Nephron (organoid): ENCODE measurements around the gene KATNAL2.

Experiments used
- H3K27ac Mint-ChIP-seq, 3 experiments: 2 replicates each; pipeline ENCODE4 v1.8.0; 2020; ENCODE audit warnings: mixed read lengths in 3 of 3, mild to moderate bottlenecking in 2 of 3, moderate library complexity in 1 of 3
- H3K27me3 Mint-ChIP-seq: 2 replicates; pipeline ENCODE4 v1.8.0; 2021; ENCODE audit warnings: low read depth, mild to moderate bottlenecking, moderate library complexity, mixed read lengths
- H3K36me3 Mint-ChIP-seq: 2 replicates; pipeline ENCODE4 v1.8.0; 2020; ENCODE audit warnings: low read depth, mixed read lengths
- H3K4me1 Mint-ChIP-seq: 2 replicates; pipeline ENCODE4 v1.8.0; 2020; ENCODE audit warnings: mixed read lengths
- H3K4me3 Mint-ChIP-seq, 3 experiments: 2 replicates each; pipeline ENCODE4 v1.8.0; 2020; ENCODE audit warnings: mild to moderate bottlenecking in 3 of 3, mixed read lengths in 3 of 3, moderate library complexity in 2 of 3
- H3K9me3 Mint-ChIP-seq: 2 replicates; pipeline ENCODE4 v1.8.0; 2020; ENCODE audit warnings: mixed read lengths
- CTCF ChIP-seq, 3 experiments: fragments of 200-600 bp; sonication (generic); IDR thresholded peaks; one replicate each; pipeline ENCODE4 v1.5.0; 2021; ENCODE audit warnings: antibody characterized with exemption in 3 of 3; ENCODE audit not compliant: unreplicated experiment in 3 of 3

Gene KATNAL2

GRCh38 chr18:47054369-47054768 lies 137.0 kb downstream of the KATNAL2 start:
- TF ChIP-seq CTCF (IDR thresholded peaks at IDR 0.05; ENCODE audit: unreplicated experiment in 3 of 3): no peak
- Mint-ChIP-seq H3K4me1 (no peaks in the 10 kb centered on the region), H3K9me3 (no peaks in the 10 kb centered on the region), H3K27ac (no peak overlapping the region), H3K27me3 (peaks cover 3% of the 10 kb centered on the region), H3K36me3 (peaks cover under 1% of the 10 kb centered on the region), H3K4me3 (no peak overlapping the region)

GRCh38 chr18:47062471-47062870 lies 145.1 kb downstream of the KATNAL2 start:
- no peak for TF ChIP-seq CTCF (IDR thresholded peaks at IDR 0.05; ENCODE audit: unreplicated experiment in 3 of 3)
- Mint-ChIP-seq H3K4me3 (no peak overlapping the region), H3K27me3 (peaks cover 4% of the 10 kb centered on the region), H3K9me3 (no peaks in the 10 kb centered on the region), H3K27ac (no peak overlapping the region), H3K4me1 (peaks cover 4% of the 10 kb centered on the region), H3K36me3 (peaks cover 4% of the 10 kb centered on the region)

GRCh38 chr18:47063096-47063495 lies 145.7 kb downstream of the KATNAL2 start:
- peaks cover 4% of the 10 kb centered on the region for H3K27me3 Mint-ChIP-seq
- H3K4me3 Mint-ChIP-seq: no peak overlapping the region
- peaks cover 4% of the 10 kb centered on the region for H3K36me3 Mint-ChIP-seq
- TF ChIP-seq CTCF (IDR thresholded peaks at IDR 0.05; ENCODE audit: unreplicated experiment in 3 of 3): no peak
- H3K27ac Mint-ChIP-seq: no peak overlapping the region
- H3K9me3 Mint-ChIP-seq: no peaks in the 10 kb centered on the region
- peaks cover 4% of the 10 kb centered on the region for H3K4me1 Mint-ChIP-seq

GRCh38 chr18:47067648-47068047 lies 150.2 kb downstream of the KATNAL2 start:
- Mint-ChIP-seq H3K4me1 (peaks cover 4% of the 10 kb centered on the region), H3K27me3 (peaks cover 4% of the 10 kb centered on the region), H3K36me3 (no peaks in the 10 kb centered on the region), H3K27ac (no peak overlapping the region), H3K4me3 (no peak overlapping the region), H3K9me3 (no peaks in the 10 kb centered on the region)
- no peak for TF ChIP-seq CTCF (IDR thresholded peaks at IDR 0.05; ENCODE audit: unreplicated experiment in 3 of 3)

- no peak overlapping the region for H3K4me3 Mint-ChIP-seq
- no peak for TF ChIP-seq CTCF (IDR thresholded peaks at IDR 0.05; ENCODE audit: unreplicated experiment in 3 of 3)
- H3K4me1 Mint-ChIP-seq: peaks cover 5% of the 10 kb centered on the region
- no peaks in the 10 kb centered on the region for H3K9me3 Mint-ChIP-seq
- H3K36me3 Mint-ChIP-seq: no peaks in the 10 kb centered on the region
- peak overlapping the region in 1 of 3 experiments; percentile 33 for H3K27ac Mint-ChIP-seq
- no peaks in the 10 kb centered on the region for H3K27me3 Mint-ChIP-seq
Measured at GRCh38 chr18:47075098-47075883, 157.9 kb downstream of the KATNAL2 start.

- Mint-ChIP-seq H3K9me3 (no peaks in the 10 kb centered on the region), H3K4me3 (no peak overlapping the region), H3K4me1 (peaks cover 5% of the 10 kb centered on the region), H3K27me3 (no peaks in the 10 kb centered on the region), H3K36me3 (no peaks in the 10 kb centered on the region), H3K27ac (no peak overlapping the region)
- TF ChIP-seq CTCF (IDR thresholded peaks at IDR 0.05; ENCODE audit: unreplicated experiment in 3 of 3): no peak
Measured at GRCh38 chr18:47077111-47077510, 159.7 kb downstream of the KATNAL2 start.
